HUDEP-2 (cell line): ENCODE results near the gene CTDNEP1.

Experiments
- DNase-seq, 76 experiments: peaks; one replicate each; lab custom pipeline; 2025; ENCODE audit not compliant: unreplicated experiment in 76 of 76; lab: John Stamatoyannopoulos, UW

Gene CTDNEP1

GRCh38 chr17:7196651-7197401, 54.7 kb downstream of the CTDNEP1 start:
- no peak for DNase-seq

GRCh38 chr17:7195971-7196370, 55.6 kb downstream of the CTDNEP1 start:
- DNase-seq = no peak
